CD4-positive, alpha-beta T cell (primary cell): ENCODE measurements around the gene METTL2B. TPM values are rescaled to one million over a fixed set of nuclear protein-coding genes. Genes with fewer than 3 reads are reported as not detected.
A peak's percentile ranks its signal among the peaks of the same experiment; 100 is the strongest.
"Not testable (repeated sequence)": the region's sequence is repeated elsewhere in the genome, so short reads cannot be mapped to it uniquely, and the experiment has no call there.

ENCODE experiments used
- ATAC-seq: fragments of 200-7000 bp; cut with Tn5 transposase; one replicate; pipeline ENCODE4 v1.10.0; 2022; ENCODE audit warnings: mild to moderate bottlenecking; ENCODE audit not compliant: poor library complexity
- CTCF ChIA-PET: fragments of 350-600 bp; sonication (Branson Sonifier 250); formaldehyde crosslinking; loops from one replicate; lab custom pipeline; 2021; ENCODE audit warnings: antibody characterized with exemption, inconsistent platforms; lab: Charles Lee
- POLR2A ChIA-PET: fragments of 350-600 bp; sonication (Branson Sonifier 250); formaldehyde crosslinking; loops from one replicate; lab custom pipeline; 2021; ENCODE audit warnings: antibody characterized with exemption, inconsistent platforms; lab: Charles Lee
- DNase-seq, 14 experiments: peaks; one replicate each; pipeline ENCODE4 v3.0.0-alpha.2; 2013 to 2020; ENCODE audit warnings: mixed read lengths in 2 of 14
- H3K27ac ChIP-seq, 2 donors: one replicate each; pipeline versions ENCODE4 v1.5.1 to v1.7.0; 2013; ENCODE audit warnings: low read length in 2 of 2, low read depth in 1 of 2, mild to moderate bottlenecking in 1 of 2
- H3K27me3 ChIP-seq, 2 experiments: 1 replicate in 1 of 2; 2 replicates in 1 of 2; pipeline versions ENCODE4 v1.6.1 to v1.7.0; 2013; ENCODE audit warnings: low read length in 2 of 2, control low read depth in 1 of 2, mild to moderate bottlenecking in 1 of 2, moderate library complexity in 1 of 2; ENCODE audit not compliant: insufficient read depth in 2 of 2, control insufficient read depth in 1 of 2
- H3K36me3 ChIP-seq: one replicate; pipeline ENCODE4 v1.6.1; 2013; ENCODE audit warnings: low read length, control low read depth; ENCODE audit not compliant: insufficient read depth
- H3K4me1 ChIP-seq: one replicate; pipeline ENCODE4 v1.6.1; 2013; ENCODE audit warnings: low read length, control low read depth; ENCODE audit not compliant: insufficient read depth
- H3K4me3 ChIP-seq: one replicate; pipeline ENCODE4 v1.5.1; 2013; ENCODE audit warnings: mild to moderate bottlenecking, low read length, moderate library complexity
- H3K9me3 ChIP-seq, 2 experiments: 1 replicate in 1 of 2; 2 replicates in 1 of 2; pipeline versions ENCODE4 v1.6.1 to v1.7.0; 2013; ENCODE audit warnings: low read length in 2 of 2, mild to moderate bottlenecking in 2 of 2, control low read depth in 1 of 2, moderate library complexity in 1 of 2; ENCODE audit not compliant: control insufficient read depth in 1 of 2, insufficient read depth in 1 of 2
- H3K27ac Mint-ChIP-seq: one replicate; pipeline ENCODE4 v1.8.0; 2020; ENCODE audit warnings: mixed read lengths
- H3K27me3 Mint-ChIP-seq: one replicate; pipeline ENCODE4 v1.8.0; 2021; ENCODE audit warnings: mixed read lengths
- H3K36me3 Mint-ChIP-seq: one replicate; pipeline ENCODE4 v1.8.0; 2021; ENCODE audit warnings: low read depth, mixed read lengths
- H3K4me1 Mint-ChIP-seq: one replicate; pipeline ENCODE4 v1.8.0; 2021; ENCODE audit warnings: low read depth, mixed read lengths
- H3K4me3 Mint-ChIP-seq: one replicate; pipeline ENCODE4 v1.8.0; 2020; ENCODE audit warnings: mild to moderate bottlenecking, mixed read lengths
- H3K9me3 Mint-ChIP-seq: one replicate; pipeline ENCODE4 v1.8.0; 2020; ENCODE audit warnings: mixed read lengths
- intact Hi-C, 2 experiments: fragments of 100-400 bp; cut with DNase I in 1 of 2; cut with micrococcal nuclease in 1 of 2; formaldehyde crosslinking; loops; one replicate each; pipeline versions ENCODE4 v1.15.1 to v1.9.0; 2023 to 2025; cut with DNase I, micrococcal nuclease
- polyA plus RNA-seq, 2 donors: library from polyadenylated mRNA; unstranded; fragments of 120-200 nt; gene quantifications; one replicate each; pipeline ENCODE4 v1.2.1, GENCODE V29; 2013
- total RNA-seq, 174 experiments: library from RNA in 2 of 174; stranded (reverse) in 2 of 174; gene quantifications; one replicate each; pipeline ENCODE4 v1.2.3 and lab custom pipeline; 2021 to 2026
- TF ChIP-seq, protein P1 (sequence below): fragments of 200-600 bp; IDR thresholded peaks from one replicate; pipeline ENCODE4 v1.8.0; 2022; ENCODE audit warnings: antibody characterized with exemption, mild to moderate bottlenecking

Gene METTL2B, protein sequence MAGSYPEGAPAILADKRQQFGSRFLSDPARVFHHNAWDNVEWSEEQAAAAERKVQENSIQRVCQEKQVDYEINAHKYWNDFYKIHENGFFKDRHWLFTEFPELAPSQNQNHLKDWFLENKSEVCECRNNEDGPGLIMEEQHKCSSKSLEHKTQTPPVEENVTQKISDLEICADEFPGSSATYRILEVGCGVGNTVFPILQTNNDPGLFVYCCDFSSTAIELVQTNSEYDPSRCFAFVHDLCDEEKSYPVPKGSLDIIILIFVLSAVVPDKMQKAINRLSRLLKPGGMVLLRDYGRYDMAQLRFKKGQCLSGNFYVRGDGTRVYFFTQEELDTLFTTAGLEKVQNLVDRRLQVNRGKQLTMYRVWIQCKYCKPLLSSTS
- total RNA-seq (1 to 10 TPM; 7.1 to 8.2 TPM), total RNA-seq (lab: John Stamatoyannopoulos, UW) (10.2 to 115 (median 29.2) reads per million in 172 experiments)
- polyA plus RNA-seq (2013, experiment 1 of 2) = 16.0 TPM
- 16.7 TPM for polyA plus RNA-seq (2013, experiment 2 of 2)

DNA sequence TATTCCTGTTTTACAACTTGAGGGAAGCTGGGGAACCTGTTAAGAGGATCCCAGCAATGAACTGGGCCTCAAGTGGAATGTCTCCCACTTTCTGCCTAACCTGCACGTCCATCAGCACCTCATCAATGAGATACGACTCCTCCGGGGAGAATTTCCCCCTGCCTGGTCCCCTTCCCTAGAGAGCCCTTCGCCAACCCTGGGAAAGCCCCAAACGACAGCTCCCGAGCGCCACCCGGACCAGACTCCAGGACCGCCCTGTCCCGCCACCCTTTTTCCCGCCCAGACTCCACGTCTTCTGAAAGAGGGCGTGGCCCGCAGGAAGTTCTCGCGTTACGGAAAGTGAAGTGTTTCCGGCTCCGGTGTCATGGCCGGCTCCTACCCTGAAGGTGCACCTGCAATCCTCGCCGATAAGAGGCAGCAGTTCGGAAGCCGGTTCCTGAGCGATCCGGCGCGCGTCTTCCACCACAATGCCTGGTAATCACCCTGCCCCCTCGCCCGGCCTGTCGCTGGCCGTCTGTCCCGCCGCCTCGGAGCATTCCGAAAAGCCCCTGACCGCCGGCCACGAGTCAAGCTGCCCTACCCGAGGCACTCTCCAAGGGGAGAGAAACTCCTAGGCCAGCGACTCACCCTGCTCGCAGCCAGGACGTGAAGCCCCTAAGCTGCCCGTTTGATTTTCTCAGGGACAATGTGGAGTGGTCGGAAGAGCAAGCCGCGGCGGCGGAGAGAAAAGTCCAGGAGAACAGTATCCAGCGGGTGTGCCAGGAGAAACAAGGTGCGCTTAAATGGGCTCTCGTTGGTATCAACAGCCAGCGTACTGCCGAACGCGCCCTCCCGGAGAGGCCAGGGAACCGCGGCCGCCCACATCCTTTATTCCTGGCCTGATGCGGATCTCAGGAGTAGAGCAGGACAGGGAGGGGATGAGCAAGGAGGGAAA lies at the start of gene METTL2B:
Gene METTL2B (plus strand): TSS at position 347 of the 934 bp plus-strand sequence. CDS start 18 bp downstream, at position 365.
- H3K4me1 ChIP-seq = peaks cover 13% of the 10 kb centered on the region
- H3K9me3 Mint-ChIP-seq, POLR2A ChIA-PET, H3K9me3 ChIP-seq, H3K27me3 Mint-ChIP-seq, H3K27me3 ChIP-seq: not testable (repeated sequence)
- Mint-ChIP-seq H3K27ac (peak within 1 kb of the TSS; percentile 97), H3K36me3 (peaks cover 38% of the 10 kb centered on the region), H3K4me1 (peaks cover 29% of the 10 kb centered on the region), H3K4me3 (peak within 1 kb of the TSS; percentile 99)
- CTCF ChIA-PET = interaction anchor here (0.5 to 1.3 kb wide), 5 partner anchors 15 to 129 kb away, joined by 3 to 5 read pairs (median 4); no protein-coding TSS in a partner anchor
- intact Hi-C loops = loop anchor here (1.0 to 5.0 kb wide), 3 partner anchors 54 to 133 kb away; partner anchors contain the start of gene RBM28 (in 1 of the 2)
- DNase-seq (peak; percentile 77 to 96 (median 84)), ATAC-seq (peak; percentile 94)
- H3K36me3 ChIP-seq = peaks cover 16% of the 10 kb centered on the region
- H3K27ac ChIP-seq = peak within 1 kb of the TSS; percentile 80 to 90
- peak within 1 kb of the TSS; percentile 74 for H3K4me3 ChIP-seq
- TF ChIP-seq, protein P1, sequence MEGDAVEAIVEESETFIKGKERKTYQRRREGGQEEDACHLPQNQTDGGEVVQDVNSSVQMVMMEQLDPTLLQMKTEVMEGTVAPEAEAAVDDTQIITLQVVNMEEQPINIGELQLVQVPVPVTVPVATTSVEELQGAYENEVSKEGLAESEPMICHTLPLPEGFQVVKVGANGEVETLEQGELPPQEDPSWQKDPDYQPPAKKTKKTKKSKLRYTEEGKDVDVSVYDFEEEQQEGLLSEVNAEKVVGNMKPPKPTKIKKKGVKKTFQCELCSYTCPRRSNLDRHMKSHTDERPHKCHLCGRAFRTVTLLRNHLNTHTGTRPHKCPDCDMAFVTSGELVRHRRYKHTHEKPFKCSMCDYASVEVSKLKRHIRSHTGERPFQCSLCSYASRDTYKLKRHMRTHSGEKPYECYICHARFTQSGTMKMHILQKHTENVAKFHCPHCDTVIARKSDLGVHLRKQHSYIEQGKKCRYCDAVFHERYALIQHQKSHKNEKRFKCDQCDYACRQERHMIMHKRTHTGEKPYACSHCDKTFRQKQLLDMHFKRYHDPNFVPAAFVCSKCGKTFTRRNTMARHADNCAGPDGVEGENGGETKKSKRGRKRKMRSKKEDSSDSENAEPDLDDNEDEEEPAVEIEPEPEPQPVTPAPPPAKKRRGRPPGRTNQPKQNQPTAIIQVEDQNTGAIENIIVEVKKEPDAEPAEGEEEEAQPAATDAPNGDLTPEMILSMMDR = peak; percentile 50

- TF ChIP-seq, protein P1 = peak; percentile 94
- no peaks in the 10 kb centered on the region for H3K36me3 ChIP-seq
- peaks cover 8% of the 10 kb centered on the region for H3K4me1 ChIP-seq
- intact Hi-C loops = loop anchor here (1.0 to 10.0 kb wide), 3 partner anchors 32 to 181 kb away; partner anchors contain the start of gene RBM28 (in 1 of the 2)
- H3K4me3 Mint-ChIP-seq = no peak overlapping the region
- ATAC-seq = peak; percentile 71
- H3K9me3 ChIP-seq = no peaks in the 10 kb centered on the region
- H3K27ac Mint-ChIP-seq = no peak overlapping the region
- no peaks in the 10 kb centered on the region for H3K36me3 Mint-ChIP-seq
- no peak overlapping the region for H3K4me3 ChIP-seq
- ChIA-PET CTCF (interaction anchor here (0.6 to 6.7 kb wide), 18 partner anchors 8 to 787 kb away, joined by 3 to 162 read pairs (median 6); partner anchors contain the start of genes HILPDA and RBM28), POLR2A (interaction anchor here (0.5 to 2.4 kb wide), 7 partner anchors 19 to 84 kb away, joined by 3 to 16 read pairs (median 5); partner anchors contain the start of genes HILPDA and RBM28)
- H3K4me1 Mint-ChIP-seq = no peaks in the 10 kb centered on the region
- H3K27me3 ChIP-seq = peaks cover 0 to 8% of the 10 kb centered on the region in 2 experiments
- H3K27ac ChIP-seq = no peak overlapping the region
- H3K9me3 Mint-ChIP-seq = no peaks in the 10 kb centered on the region
- peaks cover 7% of the 10 kb centered on the region for H3K27me3 Mint-ChIP-seq
- peak in 4 of 14 experiments; percentile 32 to 78 (median 71) for DNase-seq
Measured at GRCh38 chr7:128427289-128427891, 49.2 kb upstream of the METTL2B start.
